Measurements from ENCODE around the gene AURKA.

AURKA gene

DNA sequence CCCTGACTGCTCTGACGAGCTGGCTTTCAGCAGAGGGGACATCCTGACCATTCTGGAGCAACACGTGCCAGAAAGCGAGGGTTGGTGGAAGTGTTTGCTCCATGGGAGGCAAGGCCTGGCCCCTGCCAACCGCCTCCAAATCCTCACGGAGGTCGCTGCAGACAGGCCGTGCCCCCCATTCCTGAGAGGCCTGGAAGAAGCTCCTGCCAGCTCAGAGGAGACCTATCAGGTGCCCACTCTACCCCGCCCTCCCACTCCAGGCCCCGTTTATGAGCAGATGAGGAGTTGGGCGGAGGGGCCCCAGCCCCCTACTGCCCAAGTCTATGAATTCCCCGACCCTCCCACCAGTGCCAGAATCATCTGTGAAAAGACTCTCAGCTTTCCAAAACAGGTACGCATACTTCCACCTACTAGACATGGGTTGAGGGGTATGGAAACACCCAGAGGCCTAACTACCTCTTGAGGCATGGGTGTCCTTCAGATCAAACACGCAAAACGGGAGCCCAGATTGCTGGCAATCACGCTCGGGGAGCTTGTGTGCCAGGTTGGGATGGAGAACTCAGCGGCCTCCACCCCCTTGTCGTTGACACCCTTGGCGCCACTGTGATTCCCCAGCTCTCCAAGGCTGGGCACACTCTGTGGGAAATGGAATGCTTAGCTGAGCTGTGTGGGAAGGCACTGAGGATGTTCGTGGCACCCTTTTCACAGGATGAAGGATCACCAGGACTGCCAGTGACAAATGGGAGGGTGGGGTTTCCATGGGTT lies 45.4 kb upstream of the AURKA start:
- Histone ChIP-seq H3K4me1 (no peaks in the 10 kb centered on the region), H3K27me3 (ENCODE audit: control insufficient read depth, insufficient read depth, low read length) (no peaks in the 10 kb centered on the region), H3K4me3 (ENCODE audit: low read depth, low read length) (no peak overlapping the region), H3K9ac (no peak overlapping the region), H2AFZ (no peak overlapping the region), H3K4me2 (ENCODE audit: low read length) (no peak overlapping the region), H3K9me3 (ENCODE audit: control insufficient read depth, low read length) (no peaks in the 10 kb centered on the region), H3K27ac (no peak overlapping the region), H3K36me3 (ENCODE audit: control insufficient read depth, insufficient read depth, low read length) (no peaks in the 10 kb centered on the region), H3K79me2 (no peaks in the 10 kb centered on the region)
- TF ChIP-seq, protein P1, sequence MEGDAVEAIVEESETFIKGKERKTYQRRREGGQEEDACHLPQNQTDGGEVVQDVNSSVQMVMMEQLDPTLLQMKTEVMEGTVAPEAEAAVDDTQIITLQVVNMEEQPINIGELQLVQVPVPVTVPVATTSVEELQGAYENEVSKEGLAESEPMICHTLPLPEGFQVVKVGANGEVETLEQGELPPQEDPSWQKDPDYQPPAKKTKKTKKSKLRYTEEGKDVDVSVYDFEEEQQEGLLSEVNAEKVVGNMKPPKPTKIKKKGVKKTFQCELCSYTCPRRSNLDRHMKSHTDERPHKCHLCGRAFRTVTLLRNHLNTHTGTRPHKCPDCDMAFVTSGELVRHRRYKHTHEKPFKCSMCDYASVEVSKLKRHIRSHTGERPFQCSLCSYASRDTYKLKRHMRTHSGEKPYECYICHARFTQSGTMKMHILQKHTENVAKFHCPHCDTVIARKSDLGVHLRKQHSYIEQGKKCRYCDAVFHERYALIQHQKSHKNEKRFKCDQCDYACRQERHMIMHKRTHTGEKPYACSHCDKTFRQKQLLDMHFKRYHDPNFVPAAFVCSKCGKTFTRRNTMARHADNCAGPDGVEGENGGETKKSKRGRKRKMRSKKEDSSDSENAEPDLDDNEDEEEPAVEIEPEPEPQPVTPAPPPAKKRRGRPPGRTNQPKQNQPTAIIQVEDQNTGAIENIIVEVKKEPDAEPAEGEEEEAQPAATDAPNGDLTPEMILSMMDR (IDR thresholded peaks at IDR 0.05), result no peak

DNA sequence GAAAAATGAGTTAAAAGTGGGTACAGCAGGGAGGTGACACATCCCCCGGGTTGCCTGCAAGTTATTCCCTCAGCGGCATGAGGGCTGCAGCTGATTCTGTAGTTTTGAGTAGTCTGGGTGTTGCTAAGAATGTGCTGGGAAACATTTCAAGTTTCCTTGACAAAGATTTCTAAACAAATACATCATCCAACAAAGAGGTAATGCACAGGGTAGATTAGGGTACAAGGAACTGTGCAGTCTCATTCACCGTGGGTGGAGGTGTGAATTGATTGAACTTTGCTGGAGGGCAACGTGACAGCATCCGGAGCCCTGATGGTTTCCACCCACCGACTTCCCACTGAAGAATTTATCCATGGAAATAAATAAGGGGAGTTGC lies 41.9 kb upstream of the AURKA start:
- Histone ChIP-seq H3K4me3 (ENCODE audit: low read depth, low read length) (no peak overlapping the region), H3K9ac (no peak overlapping the region), H3K79me2 (no peaks in the 10 kb centered on the region), H3K27me3 (ENCODE audit: control insufficient read depth, insufficient read depth, low read length) (no peaks in the 10 kb centered on the region), H3K4me1 (no peaks in the 10 kb centered on the region), H3K9me3 (ENCODE audit: control insufficient read depth, low read length) (no peaks in the 10 kb centered on the region), H3K36me3 (ENCODE audit: control insufficient read depth, insufficient read depth, low read length) (no peaks in the 10 kb centered on the region), H3K27ac (no peak overlapping the region), H2AFZ (no peak overlapping the region), H3K4me2 (ENCODE audit: low read length) (no peak overlapping the region)
- TF ChIP-seq, protein P1 (IDR thresholded peaks at IDR 0.05), result no peak

DNA sequence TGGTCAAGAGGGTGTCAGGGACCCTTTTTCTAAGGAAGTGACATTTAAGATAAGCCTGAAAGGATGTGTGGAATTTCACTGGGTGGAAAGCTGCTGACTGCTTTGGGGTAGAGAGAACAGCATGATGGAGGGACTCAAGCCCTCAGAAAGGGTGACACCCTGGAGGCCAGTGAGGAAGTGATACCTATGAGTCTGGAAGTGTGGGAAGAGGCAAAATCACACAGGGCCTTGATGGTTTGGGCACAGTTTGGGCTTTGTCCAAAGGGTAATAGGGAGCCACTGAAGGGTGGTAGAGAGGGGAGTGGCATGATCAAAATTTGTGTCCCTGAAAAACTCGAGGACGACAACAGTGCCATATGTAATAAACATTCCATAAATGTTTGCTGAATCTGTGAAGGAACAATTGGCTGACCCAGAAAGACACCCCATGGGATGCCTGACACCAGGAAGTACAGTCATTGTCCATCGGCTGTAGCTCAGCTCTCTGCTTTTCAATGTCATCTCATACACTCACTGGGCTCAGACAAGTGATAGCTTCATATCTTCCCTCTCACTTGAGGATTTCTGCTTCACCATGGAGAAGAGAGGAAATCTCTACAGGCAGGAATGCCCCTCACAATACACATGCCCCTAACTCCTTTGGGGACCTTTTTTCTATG lies 41.3 kb upstream of the AURKA start:
- H3K79me2 ChIP-seq, result no peaks in the 10 kb centered on the region
- H3K36me3 ChIP-seq (ENCODE audit: control insufficient read depth, insufficient read depth, low read length), result no peaks in the 10 kb centered on the region
- H3K4me1 ChIP-seq, result no peaks in the 10 kb centered on the region
- no peak overlapping the region for H3K4me3 ChIP-seq (ENCODE audit: low read depth, low read length)
- TF ChIP-seq, protein P1 (IDR thresholded peaks at IDR 0.05), result no peak
- H3K27me3 ChIP-seq (ENCODE audit: control insufficient read depth, insufficient read depth, low read length), result no peaks in the 10 kb centered on the region
- no peak overlapping the region for H3K27ac ChIP-seq
- no peak overlapping the region for H2AFZ ChIP-seq
- no peak overlapping the region for H3K4me2 ChIP-seq (ENCODE audit: low read length)
- no peak overlapping the region for H3K9ac ChIP-seq
- no peaks in the 10 kb centered on the region for H3K9me3 ChIP-seq (ENCODE audit: control insufficient read depth, low read length)

DNA sequence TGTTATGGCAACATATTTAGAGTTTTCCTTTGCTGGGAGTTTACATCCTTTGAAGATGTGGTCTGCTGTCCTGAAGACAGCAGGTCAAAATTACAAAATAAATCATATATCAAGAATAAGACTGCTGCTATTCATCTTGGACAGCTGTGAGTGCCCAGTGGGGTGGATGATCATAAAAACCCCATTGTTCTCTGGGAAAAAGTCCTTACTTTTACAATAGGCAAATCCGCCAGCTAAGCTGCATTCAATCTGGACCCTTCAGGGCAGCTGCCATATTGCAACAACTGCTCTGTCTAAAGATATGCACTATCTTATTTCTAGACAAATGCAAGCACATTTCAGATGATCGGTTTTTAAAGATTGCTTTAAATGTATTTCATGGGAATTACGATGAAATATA lies 39.5 kb upstream of the AURKA start:
- no peak overlapping the region for H3K27ac ChIP-seq
- no peaks in the 10 kb centered on the region for H3K4me1 ChIP-seq
- H3K4me2 ChIP-seq (ENCODE audit: low read length), result no peak overlapping the region

More for the DNA sequence above, 39.5 kb upstream of the AURKA start:
- H2AFZ ChIP-seq, result no peak overlapping the region
- H3K9ac ChIP-seq, result no peak overlapping the region
- H3K36me3 ChIP-seq (ENCODE audit: control insufficient read depth, insufficient read depth, low read length), result no peaks in the 10 kb centered on the region
- no peak overlapping the region for H3K4me3 ChIP-seq (ENCODE audit: low read depth, low read length)
- TF ChIP-seq, protein P1 (IDR thresholded peaks at IDR 0.05), result no peak
- H3K27me3 ChIP-seq (ENCODE audit: control insufficient read depth, insufficient read depth, low read length), result no peaks in the 10 kb centered on the region
- H3K9me3 ChIP-seq (ENCODE audit: control insufficient read depth, low read length), result no peaks in the 10 kb centered on the region
- no peaks in the 10 kb centered on the region for H3K79me2 ChIP-seq
